22Rv1 (cell line): ENCODE results near the gene BRAT1.

Source experiments
- CTCF ChIP-seq: fragments of 450-650 bp; IDR thresholded peaks from 2 replicates; pipeline ENCODE4 v1.5.1; 2017; ENCODE audit warnings: mild to moderate bottlenecking
- ZFX ChIP-seq: fragments of 450-650 bp; IDR thresholded peaks from 2 replicates; pipeline ENCODE4 v1.6.1; 2017; ENCODE audit warnings: antibody characterized with exemption, borderline replicate concordance

- TF ChIP-seq CTCF (no peak), ZFX (no peak)
These were observed 8.3 kb downstream of the BRAT1 start for GRCh38 chr7:2546776-2547586.
